K562 (cell line): ENCODE results near the gene CIAO3.

Experiments
- BRCA1 ChIP-seq, 2 experiments: fragments of 450-650 bp in 1 of 2; sonication (generic) in 1 of 2; formaldehyde crosslinking in 1 of 2; IDR thresholded peaks; 2 replicates each; pipeline versions ENCODE4 v1.5.0 to v1.6.1; 2017 to 2020; ENCODE audit warnings: mild to moderate bottlenecking in 1 of 2, missing genetic modification reagents in 1 of 2
- CTCF ChIP-seq, 3 experiments: IDR thresholded peaks in 2 of 3; conservative IDR thresholded peaks in 1 of 3; 2 replicates each; pipeline ENCODE4 v1.5.1; 2011 to 2012; ENCODE audit warnings: low read length in 3 of 3, mild to moderate bottlenecking in 3 of 3, control low read depth in 2 of 3, improper control_type of control experiment in 1 of 3, inconsistent platforms in 1 of 3, low read depth in 1 of 3, mixed read lengths in 1 of 3, moderate library complexity in 1 of 3; ENCODE audit not compliant: insufficient read depth in 2 of 3
- EP300 ChIP-seq: IDR thresholded peaks from 2 replicates; pipeline ENCODE4 v1.6.1; 2012; ENCODE audit warnings: low read length, improper control_type of control experiment
- ESRRA ChIP-seq: fragments of 450-650 bp; IDR thresholded peaks from 2 replicates; pipeline ENCODE4 v1.6.1; 2014; ENCODE audit warnings: low read depth, mild to moderate bottlenecking, moderate library complexity, borderline replicate concordance
- ESRRB ChIP-seq: fragments of 250-450 bp; sonication (Bioruptor Pico); IDR thresholded peaks from 2 replicates; pipeline ENCODE4 v1.5.0; 2020; ENCODE audit warnings: mild to moderate bottlenecking, moderate library complexity, borderline replicate concordance
- FOXM1 ChIP-seq, 2 experiments: fragments of 450-650 bp in 1 of 2; sonication (generic) in 1 of 2; formaldehyde crosslinking in 1 of 2; IDR thresholded peaks; 2 replicates each; pipeline versions ENCODE4 v1.6.1 to v1.9.0; 2017 to 2022; ENCODE audit warnings: low read depth in 2 of 2, mild to moderate bottlenecking in 2 of 2, missing genetic modification reagents in 1 of 2, moderate library complexity in 1 of 2
- MTA2 ChIP-seq: fragments of 450-650 bp; IDR thresholded peaks from 2 replicates; pipeline ENCODE4 v1.6.1; 2016; ENCODE audit warnings: low read depth
- TEAD1 ChIP-seq, 2 experiments: fragments of 450-650 bp in 1 of 2; sonication (generic) in 1 of 2; formaldehyde crosslinking; IDR thresholded peaks; 2 replicates each; pipeline versions ENCODE4 v1.4.0 to v1.8.0; 2020 to 2022; ENCODE audit warnings: mild to moderate bottlenecking in 2 of 2, missing genetic modification reagents in 1 of 2
- TF ChIP-seq, protein P1 (sequence below), 2 experiments: IDR thresholded peaks in 1 of 2; conservative IDR thresholded peaks in 1 of 2; 2 replicates each; pipeline ENCODE4 v1.6.1; 2016; ENCODE audit warnings: low read depth in 2 of 2, mild to moderate bottlenecking in 1 of 2, missing compliant biosample characterization in 1 of 2, missing genetic modification characterization in 1 of 2, moderate library complexity in 1 of 2

DNA sequence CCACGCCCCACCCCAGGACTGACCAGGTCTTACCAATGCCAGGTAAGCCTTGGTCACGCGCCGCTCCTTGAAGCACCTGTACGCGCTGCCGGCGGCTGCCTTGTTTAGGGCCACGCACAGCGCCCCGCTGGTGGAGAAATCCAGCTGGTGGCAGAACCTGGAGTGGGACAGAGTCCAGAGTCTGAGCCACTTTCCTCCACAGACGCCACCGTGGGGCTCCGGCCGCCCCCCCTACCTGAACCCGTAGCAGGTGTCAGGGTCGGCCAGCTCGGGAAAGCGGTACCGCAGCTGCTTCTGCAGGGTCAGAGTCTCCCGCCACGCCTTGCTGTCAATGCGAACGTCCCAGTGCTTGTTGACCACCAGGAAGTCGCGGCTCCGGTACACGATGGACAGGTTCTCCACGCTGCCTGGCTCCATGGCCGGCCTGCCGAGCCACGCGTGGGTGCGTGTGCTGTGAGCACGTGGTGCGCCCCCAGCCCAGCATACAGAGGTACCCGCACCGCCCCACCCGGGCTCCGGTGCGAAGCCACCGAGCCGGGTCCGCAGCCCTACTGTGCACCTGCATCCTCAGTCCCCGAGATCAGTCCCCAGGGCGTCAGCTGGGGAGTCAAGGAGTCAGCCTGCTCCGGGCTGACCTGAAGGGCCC lies 46.6 kb upstream of the CIAO3 start:
- TF ChIP-seq, protein P1, sequence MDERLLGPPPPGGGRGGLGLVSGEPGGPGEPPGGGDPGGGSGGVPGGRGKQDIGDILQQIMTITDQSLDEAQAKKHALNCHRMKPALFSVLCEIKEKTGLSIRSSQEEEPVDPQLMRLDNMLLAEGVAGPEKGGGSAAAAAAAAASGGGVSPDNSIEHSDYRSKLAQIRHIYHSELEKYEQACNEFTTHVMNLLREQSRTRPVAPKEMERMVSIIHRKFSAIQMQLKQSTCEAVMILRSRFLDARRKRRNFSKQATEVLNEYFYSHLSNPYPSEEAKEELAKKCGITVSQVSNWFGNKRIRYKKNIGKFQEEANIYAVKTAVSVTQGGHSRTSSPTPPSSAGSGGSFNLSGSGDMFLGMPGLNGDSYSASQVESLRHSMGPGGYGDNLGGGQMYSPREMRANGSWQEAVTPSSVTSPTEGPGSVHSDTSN (CRISPR knock-in tag; IDR thresholded peaks at IDR 0.05; ENCODE audit: low read depth), result no peak
- TF ChIP-seq, protein P1 (tag; conservative IDR thresholded peaks at IDR 0.05; ENCODE audit: low read depth), result no peak
- TF ChIP-seq BRCA1 (IDR thresholded peaks at IDR 0.05) (no peak), BRCA1 (CRISPR knock-in tag; IDR thresholded peaks at IDR 0.05) (no peak), ESRRB (CRISPR knock-in tag) (no peak), CTCF (IDR thresholded peaks at IDR 0.05 in 2 of 3, conservative IDR thresholded peaks at IDR 0.05 in 1 of 3; ENCODE audit: insufficient read depth in 2 of 3, low read depth in 1 of 3, low read length in 3 of 3) (0 out of 6 replicates have a peak, but pooled peaks of 1 of the 3 experiments have one; percentile 0), MTA2 (no peak), FOXM1 (IDR thresholded peaks at IDR 0.05; ENCODE audit: low read depth) (no peak), FOXM1 (CRISPR knock-in tag; IDR thresholded peaks at IDR 0.05; ENCODE audit: low read depth) (no peak), ESRRA (no peak), EP300 (no peak), TEAD1 (CRISPR knock-in tag; IDR thresholded peaks at IDR 0.05) (no peak)
